Testis (tissue), 2 donors: Measurements from ENCODE around the gene ARHGAP5.

Experiments
- POLR2A ChIP-seq: fragments of 450-650 bp; IDR thresholded peaks from one replicate; pipeline ENCODE4 v1.6.1; 2017; ENCODE audit warnings: antibody characterized with exemption, mild to moderate bottlenecking, moderate library complexity
- TF ChIP-seq, protein P1 (sequence below), 3 experiments: fragments of 450-650 bp in 2 of 3; fragments of 200-600 bp in 1 of 3; sonication (generic) in 1 of 3; IDR thresholded peaks; one replicate each; pipeline ENCODE4 v1.5.1; 2016 to 2019; ENCODE audit warnings: antibody characterized with exemption in 3 of 3, mild to moderate bottlenecking in 2 of 3, moderate library complexity in 1 of 3

DNA sequence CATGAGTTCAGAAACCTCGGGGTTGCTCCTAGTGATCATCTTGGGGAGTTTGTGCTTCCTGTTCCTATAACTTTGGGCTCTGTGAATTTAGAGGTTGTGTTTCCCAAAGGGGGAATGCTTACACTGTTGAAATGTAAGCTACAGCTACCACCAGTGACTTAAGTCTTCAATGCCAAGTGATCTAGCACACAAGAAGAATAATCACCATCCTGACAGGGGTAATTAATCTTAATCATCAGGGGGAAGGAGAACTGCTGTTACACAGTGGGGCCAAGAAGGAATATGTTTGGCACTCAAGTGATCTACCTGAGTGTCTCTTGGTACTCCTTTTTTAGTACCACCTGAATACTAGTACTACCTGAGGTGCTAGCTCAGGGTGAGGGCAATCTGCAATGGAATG is 89.8 kb downstream of the ARHGAP5 start:
- TF ChIP-seq, protein P1, sequence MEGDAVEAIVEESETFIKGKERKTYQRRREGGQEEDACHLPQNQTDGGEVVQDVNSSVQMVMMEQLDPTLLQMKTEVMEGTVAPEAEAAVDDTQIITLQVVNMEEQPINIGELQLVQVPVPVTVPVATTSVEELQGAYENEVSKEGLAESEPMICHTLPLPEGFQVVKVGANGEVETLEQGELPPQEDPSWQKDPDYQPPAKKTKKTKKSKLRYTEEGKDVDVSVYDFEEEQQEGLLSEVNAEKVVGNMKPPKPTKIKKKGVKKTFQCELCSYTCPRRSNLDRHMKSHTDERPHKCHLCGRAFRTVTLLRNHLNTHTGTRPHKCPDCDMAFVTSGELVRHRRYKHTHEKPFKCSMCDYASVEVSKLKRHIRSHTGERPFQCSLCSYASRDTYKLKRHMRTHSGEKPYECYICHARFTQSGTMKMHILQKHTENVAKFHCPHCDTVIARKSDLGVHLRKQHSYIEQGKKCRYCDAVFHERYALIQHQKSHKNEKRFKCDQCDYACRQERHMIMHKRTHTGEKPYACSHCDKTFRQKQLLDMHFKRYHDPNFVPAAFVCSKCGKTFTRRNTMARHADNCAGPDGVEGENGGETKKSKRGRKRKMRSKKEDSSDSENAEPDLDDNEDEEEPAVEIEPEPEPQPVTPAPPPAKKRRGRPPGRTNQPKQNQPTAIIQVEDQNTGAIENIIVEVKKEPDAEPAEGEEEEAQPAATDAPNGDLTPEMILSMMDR (IDR thresholded peaks at IDR 0.05) = no peak
- TF ChIP-seq POLR2A = no peak
